NCI-H2029 (cell line): ENCODE measurements around the gene IFITM5.
"Not testable (repeated sequence)": the region's sequence is repeated elsewhere in the genome, so short reads cannot be mapped to it uniquely, and the experiment has no call there.

Source experiments
- DNase-seq: peaks from one replicate; lab custom pipeline; 2025; lab: John Stamatoyannopoulos, UW

Gene IFITM5

DNA sequence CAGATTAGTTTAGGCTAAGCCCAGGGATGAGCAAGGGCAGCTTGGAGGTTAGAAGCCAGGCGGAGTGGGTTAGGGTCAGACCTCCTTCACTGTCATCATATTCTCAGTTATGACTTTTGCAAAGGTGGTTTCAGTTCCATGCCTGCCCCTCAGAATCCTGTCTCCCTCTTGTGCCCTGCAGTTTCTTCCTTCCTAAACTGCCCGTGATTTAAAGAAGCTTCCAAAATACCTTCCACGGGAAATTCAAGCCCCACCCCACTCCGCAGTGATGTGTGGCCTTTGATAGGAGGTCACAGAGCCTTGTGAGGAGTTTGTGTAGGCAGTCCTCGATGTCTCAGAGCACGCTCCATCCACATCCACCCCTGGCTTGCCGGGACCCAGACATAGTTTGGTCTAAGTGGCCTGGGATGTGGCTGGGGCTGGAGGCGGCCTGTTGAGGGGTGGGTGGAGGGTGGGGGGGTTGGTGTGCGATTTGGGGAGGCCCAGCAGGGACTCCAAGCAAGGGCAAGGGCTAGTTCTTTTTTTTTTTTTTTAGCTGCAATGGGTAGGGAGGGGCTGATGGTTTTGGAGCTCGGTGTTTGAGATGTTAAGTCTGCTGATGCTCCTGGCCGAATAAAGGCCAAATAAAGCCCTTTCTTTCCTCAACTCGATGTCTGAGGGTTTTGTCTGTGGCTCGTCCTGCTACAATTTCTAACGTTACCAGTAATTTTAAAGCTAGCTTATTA, 12.9 kb upstream of the IFITM5 start:
- DNase-seq, result no peak

DNA sequence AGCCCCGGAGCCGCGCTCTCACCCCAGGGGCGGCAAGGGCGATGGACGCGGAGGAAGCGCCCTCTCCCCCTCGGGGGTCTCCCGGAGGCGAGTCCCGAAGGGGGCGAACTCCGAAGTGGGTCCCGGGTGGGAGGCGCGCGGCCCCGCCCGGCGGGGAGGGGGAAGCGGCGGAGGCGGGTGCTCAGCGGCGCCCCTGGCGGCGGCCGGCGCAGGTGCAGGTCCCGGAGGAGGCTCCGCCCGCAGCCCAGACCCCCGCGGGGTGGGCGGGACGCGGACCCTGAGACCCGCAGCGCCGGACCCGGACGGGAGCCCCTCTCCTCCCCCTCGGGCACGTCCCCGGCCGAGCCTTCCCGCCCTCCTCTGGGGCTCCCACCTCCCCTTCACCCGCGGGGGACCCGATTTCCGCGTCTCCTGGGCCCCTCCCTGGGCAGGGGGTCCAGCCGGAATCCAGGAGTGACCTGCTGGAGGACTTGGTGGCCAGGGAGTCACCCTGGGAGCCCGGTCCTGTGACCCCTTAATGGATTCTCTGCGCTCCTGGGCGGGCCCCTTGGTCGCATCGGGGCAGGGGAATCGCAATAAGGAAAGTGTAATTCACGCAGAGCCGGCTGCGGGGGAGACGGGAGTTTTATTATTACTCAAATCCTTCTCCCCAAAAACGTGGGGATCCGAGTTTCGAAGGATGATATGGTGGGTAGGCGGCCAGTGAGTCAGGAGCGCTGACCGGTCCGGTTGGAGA, 11.9 kb upstream of the IFITM5 start:
- DNase-seq, result not testable (repeated sequence)

GRCh38 chr11:309979-310572, 10.8 kb upstream of the IFITM5 start:
- not testable (repeated sequence) for DNase-seq

GRCh38 chr11:308740-309665, 9.7 kb upstream of the IFITM5 start:
- not testable (repeated sequence) for DNase-seq

DNA sequence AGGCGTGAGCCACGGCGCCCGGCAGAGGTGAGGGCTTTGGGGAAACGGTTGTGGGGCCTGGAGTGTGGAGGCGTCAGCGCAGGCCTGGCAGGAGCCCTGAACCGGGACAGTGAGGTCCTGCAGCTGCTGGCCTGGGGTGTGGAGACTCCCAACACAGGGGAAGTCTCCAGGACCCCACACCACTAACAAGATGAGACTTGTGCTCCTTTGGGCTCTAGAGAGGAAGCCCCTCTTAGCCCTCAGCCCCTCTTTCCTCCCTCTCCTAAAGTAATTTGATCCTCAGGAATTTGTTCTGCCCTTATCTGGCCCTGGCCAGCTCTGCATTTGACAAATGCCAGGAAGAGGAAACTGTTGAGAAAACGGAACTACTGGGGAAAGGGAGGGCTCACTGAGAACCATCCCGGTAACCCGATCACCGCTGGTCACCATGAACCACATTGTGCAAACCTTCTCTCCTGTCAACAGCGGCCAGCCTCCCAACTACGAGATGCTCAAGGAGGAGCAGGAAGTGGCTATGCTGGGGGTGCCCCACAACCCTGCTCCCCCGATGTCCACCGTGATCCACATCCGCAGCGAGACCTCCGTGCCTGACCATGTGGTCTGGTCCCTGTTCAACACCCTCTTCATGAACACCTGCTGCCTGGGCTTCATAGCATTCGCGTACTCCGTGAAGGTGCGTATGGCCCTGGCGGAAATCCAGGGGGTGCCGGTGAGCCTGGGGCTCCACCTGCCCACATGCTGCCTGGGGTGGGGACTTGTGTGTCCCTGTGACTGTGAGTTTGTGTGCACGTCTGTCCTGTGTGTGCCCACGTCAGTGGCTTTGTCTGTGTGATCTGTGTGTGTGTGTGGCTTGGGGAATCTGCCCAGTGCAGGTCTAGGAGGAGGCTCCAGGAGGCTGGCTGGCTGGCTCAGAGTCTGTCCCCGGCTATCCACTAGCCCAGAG, 8.7 kb upstream of the IFITM5 start, which contains the start of gene IFITM2:
Gene IFITM2 (plus strand): TSS at position 51 of the 943 bp plus-strand sequence. CDS start 377 bp downstream, at position 428.
- DNase-seq, result peak; percentile 6

DNA sequence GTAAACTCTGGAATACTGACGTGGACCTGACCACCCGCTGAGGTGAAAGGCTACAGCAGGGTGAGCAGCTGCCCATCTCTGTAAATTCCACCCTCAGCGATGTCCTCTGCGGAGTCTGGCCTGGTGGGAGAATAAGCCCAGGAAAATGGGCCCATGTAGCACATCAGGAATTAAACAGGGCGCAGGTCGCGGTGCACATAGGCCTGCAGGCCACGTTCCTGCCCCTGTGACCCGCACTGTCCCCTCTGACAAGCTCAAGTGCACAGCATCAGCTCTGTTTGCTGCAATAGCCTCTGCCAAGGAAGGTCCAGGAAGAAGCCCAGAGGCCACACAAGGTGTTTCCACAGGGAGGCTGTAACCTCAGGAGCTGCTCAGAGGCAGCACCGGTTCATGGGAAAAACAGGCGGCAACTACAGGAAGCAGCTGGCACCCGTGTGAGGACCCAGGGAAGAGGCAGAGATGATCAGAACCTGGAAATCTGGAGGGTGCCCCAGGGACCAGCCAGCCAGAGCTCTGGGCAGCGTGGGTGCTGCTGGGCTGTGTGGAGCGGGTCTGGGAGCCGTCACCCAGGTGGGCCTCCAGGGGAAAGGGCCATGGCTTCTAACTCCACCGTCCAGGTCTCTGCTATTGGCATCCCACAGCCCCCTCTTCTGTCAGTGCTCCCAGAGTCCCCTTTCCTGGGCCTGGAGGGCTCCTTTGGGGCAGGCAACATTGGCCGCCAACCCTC, 7.5 kb upstream of the IFITM5 start:
- no peak for DNase-seq

GRCh38 chr11:305844-306211, 6.5 kb upstream of the IFITM5 start:
- no peak for DNase-seq

DNA sequence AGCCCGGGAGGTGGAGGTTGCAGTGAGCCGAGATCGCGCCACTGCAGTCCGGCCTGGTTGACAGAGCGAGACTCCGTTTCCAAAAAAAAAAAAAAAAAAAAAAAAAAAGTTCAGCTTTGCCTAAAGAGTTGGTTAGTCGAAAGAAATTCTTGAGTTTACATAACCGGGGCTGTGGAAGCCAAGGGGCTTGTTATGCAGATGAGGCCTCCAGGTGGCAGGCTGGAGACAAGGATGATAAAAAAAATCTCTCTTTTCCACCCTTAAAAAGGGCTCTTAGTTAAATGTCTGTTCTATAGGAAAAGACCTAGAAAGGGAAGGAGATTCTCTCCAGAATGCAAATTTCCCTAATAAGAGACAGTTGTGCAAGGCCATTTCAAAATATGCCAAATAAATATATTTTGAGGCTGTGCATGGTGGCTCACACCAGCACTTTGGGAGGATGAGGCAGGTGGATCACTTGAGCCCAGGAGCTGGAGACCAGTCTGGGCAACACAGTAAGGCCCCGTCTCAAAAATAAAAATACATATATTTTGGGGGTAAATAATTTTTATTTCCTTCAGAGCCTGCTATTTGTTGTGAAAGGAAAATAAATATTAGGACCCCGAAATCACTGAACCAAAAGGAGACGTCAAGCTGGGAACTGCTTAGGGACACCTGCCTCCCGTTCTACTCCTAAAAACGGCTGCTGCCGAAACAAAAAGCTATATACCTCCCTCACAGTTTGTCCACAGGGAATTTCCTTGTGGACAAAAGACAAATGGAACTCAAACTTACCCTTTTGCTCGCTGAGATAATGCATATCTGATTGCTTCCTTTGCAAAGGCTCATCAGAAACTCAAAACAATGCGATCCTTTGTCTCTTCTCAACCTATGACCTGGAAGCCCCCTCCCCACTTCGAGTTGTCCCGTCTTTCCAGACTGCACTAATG, 5.9 kb upstream of the IFITM5 start:
- DNase-seq, result peak; percentile 32

DNA sequence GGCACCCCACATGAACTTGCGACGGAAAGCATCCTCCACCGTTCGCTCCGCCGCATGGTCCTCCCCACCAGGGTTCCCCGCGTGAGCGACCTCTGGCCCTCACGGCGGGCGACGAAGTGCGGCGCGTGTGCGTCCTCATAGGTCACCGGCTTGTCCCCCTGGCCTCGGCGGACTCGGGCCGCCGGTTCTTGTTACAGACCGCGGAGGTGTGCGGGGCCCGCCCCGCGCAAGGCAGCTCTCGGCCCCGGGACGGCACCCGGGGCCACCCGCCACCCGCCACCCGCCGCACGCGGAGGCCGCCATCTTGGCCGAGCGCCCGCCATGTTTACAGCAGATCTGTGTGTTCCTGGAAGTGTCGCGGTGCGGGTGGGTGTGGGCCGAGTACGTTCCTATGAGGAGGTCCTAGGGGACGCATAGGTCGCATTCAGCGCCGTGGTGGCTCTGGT, 4.8 kb upstream of the IFITM5 start:
- DNase-seq, result no peak

GRCh38 chr11:303363-303762, 4.0 kb upstream of the IFITM5 start:
- DNase-seq, result no peak

DNA sequence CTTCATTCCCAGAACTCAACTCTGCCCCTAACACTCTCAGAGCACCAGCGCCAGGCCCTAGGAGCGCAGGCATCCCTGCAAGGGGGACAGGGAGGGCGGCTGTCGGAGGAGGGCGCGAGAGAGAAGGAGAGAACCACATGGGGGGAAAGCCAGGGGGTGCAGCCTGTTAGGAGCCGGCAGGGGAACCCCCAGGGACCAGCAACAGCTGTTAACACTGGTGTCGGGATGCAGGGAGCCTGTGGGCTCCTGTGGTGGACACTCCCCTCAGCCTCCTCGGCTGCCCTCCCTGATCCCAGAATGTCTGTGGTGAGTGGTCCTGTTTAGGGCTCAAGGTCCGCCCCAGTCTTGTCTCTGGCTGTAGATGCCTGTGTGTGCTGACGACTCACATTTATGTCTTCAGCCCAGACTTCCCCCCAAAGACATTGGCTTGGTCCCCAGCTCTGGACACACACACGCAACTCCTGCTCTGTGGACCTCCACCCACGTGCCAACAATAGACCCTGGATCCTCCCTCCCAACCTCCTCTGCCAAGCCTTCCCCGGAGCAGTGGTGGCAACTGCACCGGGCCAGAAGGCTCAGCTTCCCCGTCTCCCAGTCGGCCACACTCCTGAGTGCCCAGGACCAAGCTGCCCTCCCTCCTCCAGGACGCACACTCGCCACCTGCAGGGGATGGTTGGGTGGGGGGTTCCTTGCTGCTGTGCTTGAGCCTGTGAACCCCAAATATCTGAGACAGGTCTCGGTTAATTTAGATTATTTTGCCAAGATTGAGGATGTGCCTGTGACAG, 817 bp upstream of the IFITM5 start:
- no peak for DNase-seq

- DNase-seq, result no peak
Observed at GRCh38 chr11:298406-299065, 790 bp downstream of the IFITM5 start.

- DNase-seq, result no peak
Observed at GRCh38 chr11:297586-298405, 1.5 kb downstream of the IFITM5 start.

- DNase-seq, result no peak
Observed at GRCh38 chr11:297051-297585, 2.2 kb downstream of the IFITM5 start.

DNA sequence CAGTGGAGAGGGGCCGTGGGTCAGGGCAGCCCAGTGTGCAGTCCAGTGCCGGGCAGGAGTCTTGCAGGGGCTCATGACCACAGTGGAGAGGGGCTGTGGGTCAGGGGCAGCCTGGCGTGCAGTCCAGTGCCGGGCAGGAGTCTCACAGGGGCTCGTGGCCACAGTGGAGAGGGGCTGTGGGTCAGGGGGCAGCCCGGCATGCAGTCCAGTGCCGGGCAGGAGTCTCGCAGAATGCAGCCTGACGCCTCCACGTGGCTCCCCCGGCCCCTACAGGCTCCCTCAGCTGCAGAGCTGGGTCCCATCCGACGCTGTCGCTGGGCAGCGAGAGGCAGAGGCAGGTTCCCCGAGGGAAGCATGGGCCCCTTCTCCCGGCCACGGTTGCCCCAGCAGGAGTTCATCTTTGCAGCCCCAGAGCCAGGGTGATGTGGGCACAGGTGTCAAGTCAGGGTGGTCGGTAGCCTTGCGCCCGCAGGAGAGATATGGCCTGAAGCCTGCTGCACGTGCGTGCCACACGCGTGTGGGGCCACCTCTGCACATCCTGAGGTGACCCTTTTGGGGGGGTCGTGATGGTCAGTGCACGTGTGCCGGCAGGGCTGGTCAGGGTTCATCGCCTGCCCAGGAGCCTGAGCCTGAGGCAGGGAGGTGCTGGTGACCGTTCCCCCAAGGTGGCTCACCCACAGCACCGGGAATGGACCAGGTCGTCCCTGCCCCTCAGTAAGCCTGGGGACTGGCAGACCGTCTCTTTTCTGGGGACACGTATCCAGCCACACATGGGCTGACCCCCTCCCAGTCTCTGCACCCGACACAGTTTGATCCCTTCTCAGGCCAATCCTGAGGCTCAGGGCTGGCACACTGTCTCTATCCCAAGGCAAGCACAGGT, 2.9 kb downstream of the IFITM5 start:
- no peak for DNase-seq
